Gastroesophageal sphincter (tissue), 4 donors: ENCODE results near the gene MKI67. TPM values are rescaled to one million over a fixed set of nuclear protein-coding genes. Genes with fewer than 3 reads are reported as not detected.

Experiments
- ATAC-seq: fragments of 150-250 bp; one replicate; pipeline ENCODE4 v1.9.1; 2016; ENCODE audit warnings: mild to moderate bottlenecking, moderate library complexity
- H3K27ac ChIP-seq, 4 donors: fragments of 200-600 bp; sonication (generic) in 3 of 4; 1 replicate in 3 of 4; 2 replicates in 1 of 4; pipeline ENCODE4 v1.5.1; 2016 to 2019
- H3K27me3 ChIP-seq: fragments of 200-600 bp; sonication (generic); one replicate; pipeline ENCODE4 v1.5.1; 2019
- H3K36me3 ChIP-seq, 2 donors: fragments of 200-600 bp; sonication (generic); one replicate each; pipeline ENCODE4 v1.5.1; 2019; ENCODE audit warnings: control low read depth in 1 of 2
- H3K4me1 ChIP-seq, 3 donors: fragments of 200-600 bp; sonication (generic); 1 replicate in 2 of 3; 2 replicates in 1 of 3; pipeline ENCODE4 v1.5.1; 2016 to 2019; ENCODE audit warnings: control low read depth in 2 of 3
- H3K4me3 ChIP-seq, 2 donors: fragments of 200-600 bp; sonication (generic); one replicate each; pipeline ENCODE4 v1.5.1; 2019; ENCODE audit warnings: mild to moderate bottlenecking in 1 of 2, moderate library complexity in 1 of 2
- H3K9me3 ChIP-seq, 3 donors: fragments of 200-600 bp; sonication (generic); one replicate each; pipeline ENCODE4 v1.5.1; 2017 to 2019; ENCODE audit warnings: control low read depth in 2 of 3
- EP300 ChIP-seq: sonication (generic); formaldehyde crosslinking; IDR thresholded peaks from one replicate; pipeline ENCODE4 v1.6.1; 2017; ENCODE audit warnings: antibody characterized with exemption, mild to moderate bottlenecking
- POLR2A ChIP-seq, 2 donors: fragments of 450-650 bp; IDR thresholded peaks; one replicate each; pipeline ENCODE4 v1.6.1; 2017; ENCODE audit warnings: antibody characterized with exemption in 2 of 2, mild to moderate bottlenecking in 2 of 2, moderate library complexity in 1 of 2
- POLR2AphosphoS5 ChIP-seq: sonication (generic); formaldehyde crosslinking; IDR thresholded peaks from one replicate; pipeline ENCODE4 v1.6.1; 2017; ENCODE audit warnings: antibody characterized with exemption
- whole genome bisulfite sequencing, 2 donors: methylation state at CpG; one replicate each; pipeline ENCODE4 v1.1.5; 2018; ENCODE audit warnings: low coverage in 1 of 2; 5-methylcytosine and 5-hydroxymethylcytosine counted together
- total RNA-seq, 4 donors: library from RNA; depleted of rRNA; stranded (reverse); fragments of >200 nt; gene quantifications; one replicate each; pipeline ENCODE4 v1.1.0, GENCODE V29; 2016
- TF ChIP-seq, protein P1 (sequence below), 4 experiments: fragments of 200-600 bp in 2 of 4; fragments of 450-650 bp in 2 of 4; sonication (generic) in 1 of 4; IDR thresholded peaks; one replicate each; pipeline ENCODE4 v1.5.1; 2017 to 2019; ENCODE audit warnings: antibody characterized with exemption in 4 of 4, mild to moderate bottlenecking in 2 of 4, moderate library complexity in 2 of 4

MKI67 gene
- total RNA-seq, 4 donors from 2014 or later = 0.31 to 1.9 (median 0.70) TPM

- WGBS, 2 donors = 25 to 39% methylated on average over 1 of the region's 1 CpG
- no peaks in the 10 kb centered on the region for H3K27me3 ChIP-seq
- peaks cover 0 to 25% (median 14%) of the 10 kb centered on the region in 3 donors for H3K4me1 ChIP-seq
- H3K4me3 ChIP-seq = no peak overlapping the region
- ATAC-seq = no peak
- H3K9me3 ChIP-seq = no peaks in the 10 kb centered on the region
- TF ChIP-seq EP300 (no peak), POLR2A (IDR thresholded peaks at IDR 0.05) (no peak)
- TF ChIP-seq, protein P1, sequence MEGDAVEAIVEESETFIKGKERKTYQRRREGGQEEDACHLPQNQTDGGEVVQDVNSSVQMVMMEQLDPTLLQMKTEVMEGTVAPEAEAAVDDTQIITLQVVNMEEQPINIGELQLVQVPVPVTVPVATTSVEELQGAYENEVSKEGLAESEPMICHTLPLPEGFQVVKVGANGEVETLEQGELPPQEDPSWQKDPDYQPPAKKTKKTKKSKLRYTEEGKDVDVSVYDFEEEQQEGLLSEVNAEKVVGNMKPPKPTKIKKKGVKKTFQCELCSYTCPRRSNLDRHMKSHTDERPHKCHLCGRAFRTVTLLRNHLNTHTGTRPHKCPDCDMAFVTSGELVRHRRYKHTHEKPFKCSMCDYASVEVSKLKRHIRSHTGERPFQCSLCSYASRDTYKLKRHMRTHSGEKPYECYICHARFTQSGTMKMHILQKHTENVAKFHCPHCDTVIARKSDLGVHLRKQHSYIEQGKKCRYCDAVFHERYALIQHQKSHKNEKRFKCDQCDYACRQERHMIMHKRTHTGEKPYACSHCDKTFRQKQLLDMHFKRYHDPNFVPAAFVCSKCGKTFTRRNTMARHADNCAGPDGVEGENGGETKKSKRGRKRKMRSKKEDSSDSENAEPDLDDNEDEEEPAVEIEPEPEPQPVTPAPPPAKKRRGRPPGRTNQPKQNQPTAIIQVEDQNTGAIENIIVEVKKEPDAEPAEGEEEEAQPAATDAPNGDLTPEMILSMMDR (IDR thresholded peaks at IDR 0.05) = no peak
- H3K36me3 ChIP-seq = peaks cover 0 to 14% of the 10 kb centered on the region in 2 donors
- H3K27ac ChIP-seq = peak overlapping the region in 2 of 4 donors; percentile 43 to 67
These were observed 76.1 kb downstream of the MKI67 start for GRCh38 chr10:128050121-128050516.

DNA sequence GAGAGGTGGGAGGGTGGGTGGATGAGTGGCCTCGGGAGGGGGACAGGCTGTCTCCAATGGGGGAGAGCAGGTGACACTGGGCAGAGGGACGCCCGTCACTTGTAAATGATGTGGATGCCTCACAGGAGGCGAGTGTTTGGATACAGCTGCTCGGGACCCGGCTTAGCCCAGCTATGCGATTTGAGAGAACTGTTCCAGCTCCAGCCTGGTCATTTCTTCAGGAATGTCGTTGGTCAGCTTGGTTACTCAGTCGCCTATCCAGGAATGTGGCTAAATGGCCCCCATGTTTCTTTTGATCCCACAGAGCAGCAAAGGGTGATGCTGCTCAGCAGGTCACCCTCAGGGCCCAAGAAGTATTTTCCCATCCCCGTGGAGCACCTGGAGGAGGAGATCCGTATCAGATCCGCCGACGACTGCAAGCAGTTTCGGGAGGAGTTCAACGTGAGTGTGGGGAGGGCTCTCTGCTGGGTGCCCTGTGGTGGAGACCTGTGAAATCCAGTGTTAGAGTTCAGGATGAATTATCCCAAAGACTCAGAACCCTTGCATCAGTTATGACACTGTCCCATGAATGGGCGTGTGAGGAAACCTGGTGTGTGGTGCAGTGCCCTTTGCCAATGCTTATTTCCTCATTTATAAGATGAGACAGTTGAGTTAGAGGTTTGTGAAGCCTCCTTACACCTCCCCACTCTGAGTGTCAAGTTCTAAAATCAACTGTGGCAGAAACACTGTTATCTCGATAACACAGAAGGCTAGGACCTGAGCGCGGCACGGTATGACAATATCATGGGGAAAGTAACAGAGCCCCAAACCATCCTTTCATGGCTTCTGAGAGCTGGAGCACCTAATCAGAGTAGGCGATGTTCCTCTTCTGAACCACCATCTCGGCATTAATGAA, 76.8 kb downstream of the MKI67 start:
- H3K4me3 ChIP-seq = peak overlapping the region in 1 of 2 donors; percentile 32
- peak overlapping the region in 3 of 4 donors; percentile 58 to 67 (median 58) for H3K27ac ChIP-seq
- 40% methylated on average over 1 of the region's 23 CpGs; no CpG with 5 or more reads in 1 of the 2 donors for WGBS, 2 donors
- H3K36me3 ChIP-seq = peaks cover 0 to 8% of the 10 kb centered on the region in 2 donors
- peaks cover 0 to 25% (median 14%) of the 10 kb centered on the region in 3 donors for H3K4me1 ChIP-seq
- ATAC-seq = no peak
- TF ChIP-seq EP300 = no peak
- TF ChIP-seq POLR2AphosphoS5 = no peak
- TF ChIP-seq, protein P1 (IDR thresholded peaks at IDR 0.05) = no peak
- no peak for TF ChIP-seq POLR2A (IDR thresholded peaks at IDR 0.05)
- no peaks in the 10 kb centered on the region for H3K27me3 ChIP-seq
- no peaks in the 10 kb centered on the region for H3K9me3 ChIP-seq

GRCh38 chr10:128048819-128049210, 77.4 kb downstream of the MKI67 start:
- Histone ChIP-seq H3K36me3 (peaks cover 0 to 6% of the 10 kb centered on the region in 2 donors), H3K4me1 (peaks cover 0 to 25% (median 14%) of the 10 kb centered on the region in 3 donors), H3K27me3 (no peaks in the 10 kb centered on the region), H3K9me3 (no peaks in the 10 kb centered on the region), H3K4me3 (peak overlapping the region in 1 of 2 donors; percentile 32), H3K27ac (peak overlapping the region in 3 of 4 donors; percentile 58 to 67 (median 58))
- ATAC-seq = no peak
- WGBS, 2 donors = 39 to 100% methylated on average over 3 to 4 of the region's 6 CpGs
- TF ChIP-seq POLR2A (IDR thresholded peaks at IDR 0.05) (no peak), POLR2AphosphoS5 (no peak), EP300 (no peak)
- TF ChIP-seq, protein P1 (IDR thresholded peaks at IDR 0.05) = no peak

GRCh38 chr10:128047991-128048818, 78.0 kb downstream of the MKI67 start:
- Histone ChIP-seq H3K27ac (peak overlapping the region in 3 of 4 donors; percentile 58 to 67 (median 58)), H3K36me3 (peaks cover 0 to 6% of the 10 kb centered on the region in 2 donors), H3K4me3 (peak overlapping the region in 1 of 2 donors; percentile 32), H3K4me1 (peaks cover 0 to 25% (median 14%) of the 10 kb centered on the region in 3 donors), H3K9me3 (no peaks in the 10 kb centered on the region), H3K27me3 (no peaks in the 10 kb centered on the region)
- peak; percentile 53 for ATAC-seq
- WGBS, 2 donors = 12 to 56% methylated on average over 6 to 12 of the region's 21 CpGs
- TF ChIP-seq, protein P1 (IDR thresholded peaks at IDR 0.05) = no peak
- TF ChIP-seq POLR2A (IDR thresholded peaks at IDR 0.05) = no peak
- TF ChIP-seq POLR2AphosphoS5 = peak; percentile 7
- TF ChIP-seq EP300 = no peak
